ENCODE data around the gene ARHGEF9.

DNA sequence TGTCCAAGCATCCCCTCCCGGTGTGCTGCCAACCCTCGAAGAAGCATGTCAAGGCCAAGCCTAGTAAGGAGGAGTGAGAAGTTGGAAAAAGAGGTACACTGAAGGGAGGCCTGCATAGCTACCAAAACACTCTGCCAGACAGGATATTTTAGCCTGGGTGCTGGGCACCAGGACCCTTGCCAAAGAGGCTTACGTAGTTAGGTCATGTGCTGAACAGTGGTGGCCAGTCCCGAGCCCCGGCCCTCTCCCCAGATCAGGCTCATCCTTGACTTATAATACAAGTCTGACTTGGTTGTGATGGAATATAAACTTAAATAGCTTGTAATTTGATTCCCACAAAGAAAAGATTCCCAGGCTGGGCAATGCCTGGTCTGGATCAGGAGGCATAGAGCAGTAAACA, 149.3 kb downstream of the ARHGEF9 start:
- TF ChIP-seq POLR2A (IDR thresholded peaks at IDR 0.05): no peak
- TF ChIP-seq, protein P1, sequence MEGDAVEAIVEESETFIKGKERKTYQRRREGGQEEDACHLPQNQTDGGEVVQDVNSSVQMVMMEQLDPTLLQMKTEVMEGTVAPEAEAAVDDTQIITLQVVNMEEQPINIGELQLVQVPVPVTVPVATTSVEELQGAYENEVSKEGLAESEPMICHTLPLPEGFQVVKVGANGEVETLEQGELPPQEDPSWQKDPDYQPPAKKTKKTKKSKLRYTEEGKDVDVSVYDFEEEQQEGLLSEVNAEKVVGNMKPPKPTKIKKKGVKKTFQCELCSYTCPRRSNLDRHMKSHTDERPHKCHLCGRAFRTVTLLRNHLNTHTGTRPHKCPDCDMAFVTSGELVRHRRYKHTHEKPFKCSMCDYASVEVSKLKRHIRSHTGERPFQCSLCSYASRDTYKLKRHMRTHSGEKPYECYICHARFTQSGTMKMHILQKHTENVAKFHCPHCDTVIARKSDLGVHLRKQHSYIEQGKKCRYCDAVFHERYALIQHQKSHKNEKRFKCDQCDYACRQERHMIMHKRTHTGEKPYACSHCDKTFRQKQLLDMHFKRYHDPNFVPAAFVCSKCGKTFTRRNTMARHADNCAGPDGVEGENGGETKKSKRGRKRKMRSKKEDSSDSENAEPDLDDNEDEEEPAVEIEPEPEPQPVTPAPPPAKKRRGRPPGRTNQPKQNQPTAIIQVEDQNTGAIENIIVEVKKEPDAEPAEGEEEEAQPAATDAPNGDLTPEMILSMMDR (IDR thresholded peaks at IDR 0.05): no peak

Data from adrenal gland (tissue), 5 donors.